Uterus (tissue), 2 donors: ENCODE results near the gene PBX2.

ENCODE experiments used
- CTCF ChIP-seq, 4 experiments: fragments of 200-600 bp in 2 of 4; fragments of 450-650 bp in 2 of 4; sonication (generic) in 2 of 4; IDR thresholded peaks; one replicate each; pipeline ENCODE4 v1.5.1; 2016 to 2019; ENCODE audit warnings: antibody characterized with exemption in 4 of 4, mild to moderate bottlenecking in 2 of 4, moderate library complexity in 1 of 4
- POLR2A ChIP-seq, 2 donors: fragments of 450-650 bp; IDR thresholded peaks; one replicate each; pipeline ENCODE4 v1.6.1; 2016; ENCODE audit warnings: antibody characterized with exemption in 2 of 2, mild to moderate bottlenecking in 1 of 2, moderate library complexity in 1 of 2

- TF ChIP-seq CTCF (IDR thresholded peaks at IDR 0.05) = no peak
- peak; percentile 96 to 100 for TF ChIP-seq POLR2A (IDR thresholded peaks at IDR 0.05)
Observed at GRCh38 chr6:32195902-32196681, 6.1 kb upstream of the PBX2 start.
